ENCODE measurements around the gene CD38.
"Not testable (repeated sequence)": the region's sequence is repeated elsewhere in the genome, so short reads cannot be mapped to it uniquely, and the experiment has no call there.

Gene CD38

GRCh38 chr4:15762460-15762859 lies 15.7 kb upstream of the CD38 start:
- not testable (repeated sequence) for DNase-seq (ENCODE audit: low read depth)

GRCh38 chr4:15765391-15765790 lies 12.7 kb upstream of the CD38 start:
- DNase-seq (ENCODE audit: low read depth), result no peak

- peak; percentile 43 for DNase-seq (ENCODE audit: low read depth)
Measured at GRCh38 chr4:15765910-15766697, 12.0 kb upstream of the CD38 start.

- DNase-seq (ENCODE audit: low read depth), result no peak
Measured at GRCh38 chr4:15766821-15767220, 11.3 kb upstream of the CD38 start.

GRCh38 chr4:15769202-15769601 lies 8.9 kb upstream of the CD38 start:
- no peak for DNase-seq (ENCODE audit: low read depth)

- peak; percentile 31 for DNase-seq (ENCODE audit: low read depth)
Measured at GRCh38 chr4:15771216-15772058, 6.7 kb upstream of the CD38 start.

- peak; percentile 30 for DNase-seq (ENCODE audit: low read depth)
Measured at GRCh38 chr4:15774020-15774420, 4.1 kb upstream of the CD38 start.

- DNase-seq (ENCODE audit: low read depth), result no peak
Measured at GRCh38 chr4:15776871-15777648, 1.1 kb upstream of the CD38 start.

- DNase-seq (ENCODE audit: low read depth), result no peak
Measured at GRCh38 chr4:15777697-15778288, 335 bp upstream of the CD38 start.

- DNase-seq (ENCODE audit: low read depth), result peak; percentile 81
Measured at GRCh38 chr4:15779306-15779705, 1.2 kb downstream of the CD38 start.

GRCh38 chr4:15779809-15780208 lies 1.7 kb downstream of the CD38 start:
- DNase-seq (ENCODE audit: low read depth), result no peak

- DNase-seq (ENCODE audit: low read depth), result peak; percentile 18
Measured at GRCh38 chr4:15781427-15782095, 3.4 kb downstream of the CD38 start.

GRCh38 chr4:15783676-15784075 lies 5.5 kb downstream of the CD38 start:
- no peak for DNase-seq (ENCODE audit: low read depth)

- no peak for DNase-seq (ENCODE audit: low read depth)
Measured at GRCh38 chr4:15784959-15785634, 7.0 kb downstream of the CD38 start.

- DNase-seq (ENCODE audit: low read depth), result no peak
Measured at GRCh38 chr4:15786743-15787142, 8.6 kb downstream of the CD38 start.

GRCh38 chr4:15792974-15793373 lies 14.8 kb downstream of the CD38 start:
- DNase-seq (ENCODE audit: low read depth), result no peak

GRCh38 chr4:15793506-15794363 lies 15.6 kb downstream of the CD38 start:
- no peak for DNase-seq (ENCODE audit: low read depth)

GRCh38 chr4:15794426-15794825 lies 16.3 kb downstream of the CD38 start:
- DNase-seq (ENCODE audit: low read depth), result no peak

GRCh38 chr4:15794905-15795304 lies 16.8 kb downstream of the CD38 start:
- no peak for DNase-seq (ENCODE audit: low read depth)

GRCh38 chr4:15797320-15797719 lies 19.2 kb downstream of the CD38 start:
- no peak for DNase-seq (ENCODE audit: low read depth)
